GM12878 (cell line): ENCODE measurements around the gene DNMT1. TPM values are rescaled to one million over a fixed set of nuclear protein-coding genes. Genes with fewer than 3 reads are reported as not detected.

Experiments used
- ATAC-seq: fragments of 200-7000 bp; cut with Tn5 transposase; 3 replicates; pipeline ENCODE4 v1.9.1; 2020; ENCODE audit warnings: mild to moderate bottlenecking, moderate library complexity
- BruUV-seq: library from RNA; stranded (reverse); fragments of 400-500 nt; replicated peaks from 2 replicates; lab custom pipeline; 2021; lab: Mats Ljungman, UMichigan
- CTCF ChIA-PET: fragments of 300-600 bp; sonication (Branson Sonifier 250); formaldehyde crosslinking; extraction: SDS; loops from one replicate; lab custom pipeline; 2021; ENCODE audit warnings: inconsistent platforms; lab: Yijun Ruan, JAX
- POLR2A ChIA-PET: fragments of 350-600 bp; formaldehyde crosslinking; extraction: SDS; loops from one replicate; lab custom pipeline; 2021; ENCODE audit warnings: inconsistent platforms; lab: Charles Lee
- RAD21 ChIA-PET: fragments of 300-600 bp; sonication (Branson Sonifier 250); formaldehyde crosslinking; loops from one replicate; lab custom pipeline; 2023; ENCODE audit warnings: antibody characterized with exemption; ENCODE audit not compliant: unreplicated experiment; lab: Charles Lee
- SMC1A ChIA-PET: fragments of 300-600 bp; sonication (Branson Sonifier 250); formaldehyde crosslinking; loops from one replicate; lab custom pipeline; 2023; ENCODE audit not compliant: unreplicated experiment, uncharacterized antibody; lab: Charles Lee
- DNase-seq: peaks from one replicate; pipeline ENCODE4 v3.0.0-alpha.2; 2011; ENCODE audit warnings: low read depth, low spot score
- FAIRE-seq: peaks from 3 replicates; lab custom pipeline; 2011; peaks lifted over from hg19 to GRCh38; lab: Jason Lieb, UNC
- H2AFZ ChIP-seq: 2 replicates; pipeline ENCODE4 v1.6.0; 2011; ENCODE audit warnings: low read depth, low read length, control low read depth; ENCODE audit not compliant: control insufficient read depth
- H3K27ac ChIP-seq: 2 replicates; pipeline ENCODE4 v1.5.1; 2011; ENCODE audit warnings: control low read depth; ENCODE audit not compliant: control insufficient read depth, insufficient read depth
- H3K27me3 ChIP-seq, 2 experiments: replicated peaks in 1 of 2; 2 replicates each; pipeline versions ENCODE4 v1.6.0 to v1.6.1; 2011; ENCODE audit warnings: low read length in 1 of 2; ENCODE audit not compliant: control insufficient read depth in 2 of 2, insufficient read depth in 2 of 2
- H3K36me3 ChIP-seq, 2 experiments: 2 replicates each; pipeline ENCODE4 v1.5.1; 2011; ENCODE audit warnings: low read length in 1 of 2; ENCODE audit not compliant: control insufficient read depth in 2 of 2, insufficient read depth in 2 of 2
- H3K4me1 ChIP-seq: 2 replicates; pipeline ENCODE4 v1.6.1; 2011; ENCODE audit warnings: mild to moderate bottlenecking, low read length, moderate library complexity, mixed read lengths; ENCODE audit not compliant: control insufficient read depth, insufficient read depth
- H3K4me2 ChIP-seq: 2 replicates; pipeline ENCODE4 v1.6.0; 2011; ENCODE audit warnings: control low read depth; ENCODE audit not compliant: control insufficient read depth, insufficient read depth
- H3K4me3 ChIP-seq: fragments of 200-600 bp; sonication (generic); 2 replicates; pipeline ENCODE4 v1.5.1; 2016
- H3K79me2 ChIP-seq: 2 replicates; pipeline ENCODE4 v1.6.0; 2011; ENCODE audit warnings: low read length; ENCODE audit not compliant: control insufficient read depth, insufficient read depth
- H3K9ac ChIP-seq: 2 replicates; pipeline ENCODE4 v1.8.0; 2011; ENCODE audit warnings: low read length, control low read depth, mixed read lengths; ENCODE audit not compliant: control insufficient read depth, insufficient read depth
- H3K9me3 ChIP-seq: replicated peaks from 3 replicates; pipeline ENCODE4 v1.5.1; 2011; ENCODE audit warnings: mild to moderate bottlenecking, low read length; ENCODE audit not compliant: control insufficient read depth, insufficient read depth
- H4K20me1 ChIP-seq: 2 replicates; pipeline ENCODE4 v1.6.0; 2011; ENCODE audit not compliant: control insufficient read depth, insufficient read depth
- CHD1 ChIP-seq: IDR thresholded peaks from 2 replicates; pipeline ENCODE4 v1.6.1; 2012; ENCODE audit warnings: low read depth, low read length, improper control_type of control experiment
- CHD2 ChIP-seq: IDR thresholded peaks from 2 replicates; pipeline ENCODE4 v1.6.1; 2011; ENCODE audit warnings: low read depth, low read length, improper control_type of control experiment, borderline replicate concordance
- CHD4 ChIP-seq: fragments of 200-600 bp; sonication (generic); IDR thresholded peaks from 2 replicates; pipeline ENCODE4 v1.6.1; 2016; ENCODE audit warnings: mild to moderate bottlenecking
- EED ChIP-seq: sonication (generic); IDR thresholded peaks from 2 replicates; pipeline ENCODE4 v1.6.1; 2016; ENCODE audit warnings: antibody characterized with exemption, low read depth
- IRF3 ChIP-seq: fragments of 450-650 bp; IDR thresholded peaks from 2 replicates; pipeline ENCODE4 v1.6.1; 2014; ENCODE audit warnings: mild to moderate bottlenecking
- MTA2 ChIP-seq: fragments of 450-650 bp; IDR thresholded peaks from 2 replicates; pipeline ENCODE4 v1.6.1; 2016; ENCODE audit warnings: low read depth, mild to moderate bottlenecking, moderate library complexity
- NR2F1 ChIP-seq: fragments of 450-650 bp; conservative IDR thresholded peaks from 2 replicates; pipeline ENCODE4 v1.6.1; 2017; ENCODE audit warnings: mild to moderate bottlenecking
- SIN3A ChIP-seq: IDR thresholded peaks from 2 replicates; pipeline ENCODE4 v1.6.1; 2012; ENCODE audit warnings: low read depth, low read length, improper control_type of control experiment
- SREBF2 ChIP-seq: IDR thresholded peaks from 2 replicates; pipeline ENCODE4 v1.6.1; 2012; ENCODE audit warnings: mild to moderate bottlenecking, low read length
- TBL1XR1 ChIP-seq: IDR thresholded peaks from 2 replicates; pipeline ENCODE4 v1.6.1; 2012; ENCODE audit warnings: low read depth, low read length, improper control_type of control experiment
- TCF3 ChIP-seq: IDR thresholded peaks from 2 replicates; pipeline ENCODE4 v1.6.1; 2012; ENCODE audit warnings: low read depth, mild to moderate bottlenecking, low read length, borderline replicate concordance; ENCODE audit not compliant: insufficient read depth
- ZBTB40 ChIP-seq: fragments of 450-650 bp; IDR thresholded peaks from 2 replicates; pipeline ENCODE4 v1.6.1; 2016; ENCODE audit warnings: mild to moderate bottlenecking, moderate library complexity, borderline replicate concordance
- WGBS: methylation state at CpG from one replicate; pipeline ENCODE4 v1.1.6; 2016; ENCODE audit warnings: low lambda C conversion rate; ENCODE audit not compliant: insufficient replicate concordance, insufficient coverage; ENCODE audit errors: missing lambda C conversion rate; 5-methylcytosine and 5-hydroxymethylcytosine counted together
- in situ Hi-C: fragments of 300-500 bp; cut with MboI; formaldehyde crosslinking; loops from 9 replicates; pipeline ENCODE4 v1.14.3; 2018; ENCODE audit warnings: mixed read lengths
- intact Hi-C: fragments of 100-400 bp; cut with micrococcal nuclease; formaldehyde crosslinking; loops from one replicate; pipeline ENCODE4 v1.14.2; 2022; ENCODE audit not compliant: unreplicated experiment
- polyA plus RNA-seq, 11 experiments: library from polyadenylated mRNA; depleted of rRNA in 4 of 11; unstranded in 6 of 11; stranded (reverse) in 5 of 11; fragments of >200 nt; fragmentation: Nextera tagmentation in 4 of 11; fragmentation: Illumina TruSeq in 1 of 11; extraction: Ambion mirVana in 4 of 11; extraction: Trizol in 1 of 11; gene quantifications; 1 replicate in 1 of 11; 2 replicates in 10 of 11; pipeline versions ENCODE4 v1.2.1 to v1.2.3, GENCODE V29; 2011 to 2016; ENCODE audit warnings: inconsistent platforms in 2 of 11, missing spikeins in 2 of 11, low read depth in 1 of 11
- total RNA-seq, 4 experiments: library from RNA; depleted of rRNA in 3 of 4; stranded (reverse); fragments of >200 nt in 3 of 4; fragmentation: Illumina TruSeq in 1 of 4; extraction: Trizol in 1 of 4; gene quantifications; 2 replicates each; pipeline versions ENCODE4 v1.2.1 to v1.2.3, GENCODE V29; 2013 to 2021
- TF ChIP-seq, protein P1 (sequence below): fragments of 450-650 bp; formaldehyde crosslinking; IDR thresholded peaks from 2 replicates; pipeline ENCODE4 v1.5.0; 2022; ENCODE audit warnings: mild to moderate bottlenecking, missing genetic modification characterization

The DNMT1 gene
- total and polyA plus RNA-seq, 10 of the 15 experiments (the other 5 are each of a cell fraction or from before 2014, with no cell fraction given): 70.0 to 290 (median 133) TPM

DNA sequence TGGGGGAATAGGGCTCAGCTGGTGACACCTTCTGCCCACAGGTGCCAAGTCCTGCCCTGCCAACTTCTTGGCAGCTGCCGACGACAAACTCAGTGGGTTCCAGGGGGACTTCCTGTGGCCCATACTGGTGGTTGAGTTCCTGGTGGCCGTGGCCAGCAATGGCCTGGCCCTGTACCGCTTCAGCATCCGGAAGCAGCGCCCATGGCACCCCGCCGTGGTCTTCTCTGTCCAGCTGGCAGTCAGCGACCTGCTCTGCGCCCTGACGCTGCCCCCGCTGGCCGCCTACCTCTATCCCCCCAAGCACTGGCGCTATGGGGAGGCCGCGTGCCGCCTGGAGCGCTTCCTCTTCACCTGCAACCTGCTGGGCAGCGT lies 81.2 kb downstream of the DNMT1 start (continued):
- TF ChIP-seq CHD1 (no peak), CHD4 (no peak), NR2F1 (no peak), CHD2 (no peak), SREBF2 (no peak)

DNA sequence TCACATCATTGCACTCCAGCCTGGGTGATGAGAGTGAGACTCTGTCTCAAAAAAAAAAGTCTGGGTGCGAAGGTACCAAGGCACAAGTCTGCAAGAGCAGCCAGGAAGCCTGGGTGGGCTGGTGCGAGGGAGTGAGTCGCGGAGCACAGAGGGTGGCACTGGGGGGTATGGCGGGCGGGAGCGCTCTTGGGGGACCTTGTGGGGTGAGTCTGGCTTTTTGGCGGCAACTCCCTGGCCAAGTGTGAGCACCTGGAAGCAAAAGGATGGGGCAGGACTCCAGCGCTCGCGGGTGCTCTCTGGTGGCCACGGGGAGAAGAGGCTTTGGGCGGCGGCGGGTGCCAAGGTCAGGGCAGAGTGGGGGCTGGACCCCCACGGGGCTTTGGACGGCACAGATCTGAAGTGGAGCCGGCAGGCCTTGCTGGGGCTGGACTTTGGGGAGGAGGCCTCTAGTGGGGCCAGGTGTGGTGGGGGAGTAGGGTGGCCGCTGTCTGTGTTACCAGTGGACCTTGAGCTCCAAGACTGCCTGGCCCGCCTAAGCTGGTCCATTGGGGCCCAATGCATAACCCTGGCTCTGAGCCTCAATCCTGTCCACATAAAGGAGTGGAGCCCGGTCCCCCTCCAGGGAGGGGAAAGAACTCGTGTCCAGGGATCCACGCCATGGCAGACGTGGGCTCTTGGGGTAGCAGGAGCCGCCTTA lies 81.7 kb downstream of the DNMT1 start:
- in situ Hi-C loops: no loop called here
- H3K27ac ChIP-seq: peak overlapping the region; percentile 62
- TF ChIP-seq MTA2 (no peak), ZBTB40 (no peak), TBL1XR1 (no peak), IRF3 (no peak), SIN3A (no peak), TCF3 (no peak), EED (no peak)
- TF ChIP-seq, protein P1, sequence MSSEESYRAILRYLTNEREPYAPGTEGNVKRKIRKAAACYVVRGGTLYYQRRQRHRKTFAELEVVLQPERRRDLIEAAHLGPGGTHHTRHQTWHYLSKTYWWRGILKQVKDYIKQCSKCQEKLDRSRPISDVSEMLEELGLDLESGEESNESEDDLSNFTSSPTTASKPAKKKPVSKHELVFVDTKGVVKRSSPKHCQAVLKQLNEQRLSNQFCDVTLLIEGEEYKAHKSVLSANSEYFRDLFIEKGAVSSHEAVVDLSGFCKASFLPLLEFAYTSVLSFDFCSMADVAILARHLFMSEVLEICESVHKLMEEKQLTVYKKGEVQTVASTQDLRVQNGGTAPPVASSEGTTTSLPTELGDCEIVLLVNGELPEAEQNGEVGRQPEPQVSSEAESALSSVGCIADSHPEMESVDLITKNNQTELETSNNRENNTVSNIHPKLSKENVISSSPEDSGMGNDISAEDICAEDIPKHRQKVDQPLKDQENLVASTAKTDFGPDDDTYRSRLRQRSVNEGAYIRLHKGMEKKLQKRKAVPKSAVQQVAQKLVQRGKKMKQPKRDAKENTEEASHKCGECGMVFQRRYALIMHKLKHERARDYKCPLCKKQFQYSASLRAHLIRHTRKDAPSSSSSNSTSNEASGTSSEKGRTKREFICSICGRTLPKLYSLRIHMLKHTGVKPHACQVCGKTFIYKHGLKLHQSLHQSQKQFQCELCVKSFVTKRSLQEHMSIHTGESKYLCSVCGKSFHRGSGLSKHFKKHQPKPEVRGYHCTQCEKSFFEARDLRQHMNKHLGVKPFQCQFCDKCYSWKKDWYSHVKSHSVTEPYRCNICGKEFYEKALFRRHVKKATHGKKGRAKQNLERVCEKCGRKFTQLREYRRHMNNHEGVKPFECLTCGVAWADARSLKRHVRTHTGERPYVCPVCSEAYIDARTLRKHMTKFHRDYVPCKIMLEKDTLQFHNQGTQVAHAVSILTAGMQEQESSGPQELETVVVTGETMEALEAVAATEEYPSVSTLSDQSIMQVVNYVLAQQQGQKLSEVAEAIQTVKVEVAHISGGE (CRISPR knock-in tag): no peak

More for the DNA sequence above, 81.7 kb downstream of the DNMT1 start:
- ChIA-PET RAD21 (interaction anchor here (0.5 to 8.6 kb wide), 6 partner anchors 13 to 181 kb away, joined by 3 to 166 read pairs (median 6); partner anchors contain the start of gene ANGPTL6), POLR2A (interaction anchor here (0.5 to 5.4 kb wide), 7 partner anchors 10 to 137 kb away, joined by 4 to 58 read pairs (median 5); partner anchors contain the start of gene ANGPTL6), SMC1A (interaction anchor here (1.0 to 11.4 kb wide), 6 partner anchors 13 to 181 kb away, joined by 3 to 150 read pairs (median 6); partner anchors contain the start of gene ANGPTL6), CTCF (interaction anchor here (0.8 to 9.8 kb wide), 12 partner anchors 13 to 181 kb away, joined by 3 to 171 read pairs (median 4); partner anchors contain the start of genes ANGPTL6 and DNMT1)
- ATAC-seq (peak; percentile 72), DNase-seq (no peak), FAIRE-seq (no peak)
- Histone ChIP-seq H3K9ac (0 out of 2 replicates have a peak overlapping the region, but pooled peaks have one; percentile 44), H4K20me1 (no peaks in the 10 kb centered on the region), H3K79me2 (peaks cover 44% of the 10 kb centered on the region), H3K36me3 (peaks cover 18 to 59% of the 10 kb centered on the region in 2 experiments; a peak in 3 of 4 replicates), H3K4me3 (peak overlapping the region; percentile 51; the same call in 1 of the 2 replicates), H3K9me3 (no peaks in the 10 kb centered on the region), H3K27me3 (no peaks in the 10 kb centered on the region), H2AFZ (no peak overlapping the region), H3K4me1 (peaks cover 40% of the 10 kb centered on the region), H3K4me2 (peak overlapping the region; percentile 74)
- WGBS: 16% methylated on average over 25 of the region's 25 CpGs
- intact Hi-C loops: loop anchor here (1.0 to 5.0 kb wide), 3 partner anchors 14 to 182 kb away; no protein-coding TSS in a partner anchor
- no TSS peak for BruUV-seq
